ENCODE measurements around the gene HOXC12.

Gene HOXC12

GRCh38 chr12:53949631-53950436, 4.9 kb upstream of the HOXC12 start:
- no peak for TF ChIP-seq CTCF (conservative IDR thresholded peaks at IDR 0.05; ENCODE audit: control insufficient read depth, insufficient read depth, low read depth, low read length)

GRCh38 chr12:53950437-53950773, 4.3 kb upstream of the HOXC12 start:
- TF ChIP-seq CTCF (conservative IDR thresholded peaks at IDR 0.05; ENCODE audit: control insufficient read depth, insufficient read depth, low read depth, low read length), result no peak
- no peak for DNase-seq (ENCODE audit: low read depth)
- no peak overlapping the region for H3K4me3 ChIP-seq (ENCODE audit: control insufficient read depth, low read depth, low read length)

More at GRCh38 chr12:53949631-53950436, 4.9 kb upstream of the HOXC12 start:
- H3K4me3 ChIP-seq (ENCODE audit: control insufficient read depth, low read depth, low read length), result no peak overlapping the region
- DNase-seq (ENCODE audit: low read depth), result no peak

GRCh38 chr12:53950789-53951576, 3.7 kb upstream of the HOXC12 start:
- TF ChIP-seq CTCF (conservative IDR thresholded peaks at IDR 0.05; ENCODE audit: control insufficient read depth, insufficient read depth, low read depth, low read length), result no peak
- H3K4me3 ChIP-seq (ENCODE audit: control insufficient read depth, low read depth, low read length), result no peak overlapping the region
- no peak for DNase-seq (ENCODE audit: low read depth)

DNA sequence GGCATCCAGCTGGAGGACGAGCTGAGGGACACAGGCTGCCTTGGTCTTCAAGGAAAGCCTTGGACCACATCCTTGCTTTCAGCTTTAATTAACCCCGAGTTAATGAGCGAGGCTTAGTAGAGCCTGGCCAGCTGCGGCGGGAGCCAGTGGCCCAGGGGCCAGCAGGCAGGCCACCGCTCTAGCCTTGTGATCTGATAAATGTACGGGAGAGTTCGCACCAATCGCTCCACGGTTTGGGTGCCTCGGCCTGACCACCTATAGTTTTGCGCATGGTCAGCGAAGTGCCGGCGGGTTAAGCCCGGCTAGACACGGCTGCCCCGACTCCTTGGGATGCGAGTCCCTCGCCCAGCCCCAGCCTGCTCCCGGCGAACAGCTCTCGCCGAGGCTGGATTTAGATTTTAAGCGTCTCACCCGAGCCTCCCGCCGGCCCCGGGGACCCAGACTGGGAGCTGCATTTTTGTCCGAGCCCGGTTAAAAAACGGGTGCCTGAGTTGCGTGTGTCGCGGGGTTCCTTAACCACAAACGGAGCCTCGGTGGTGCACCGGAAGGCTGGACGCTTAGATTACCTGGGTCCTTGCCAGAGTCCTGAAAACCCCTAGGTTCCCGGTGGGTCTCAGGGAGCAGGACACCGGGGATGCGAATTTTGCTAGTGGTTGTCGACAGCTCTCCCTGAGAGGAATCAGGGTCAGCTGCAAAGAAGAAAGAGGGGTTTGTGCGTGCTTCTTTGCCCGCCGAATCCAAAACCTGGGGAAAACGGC, 2.9 kb upstream of the HOXC12 start:
- no peak for DNase-seq (ENCODE audit: low read depth)
- H3K4me3 ChIP-seq (ENCODE audit: control insufficient read depth, low read depth, low read length), result no peak overlapping the region
- TF ChIP-seq CTCF (conservative IDR thresholded peaks at IDR 0.05; ENCODE audit: control insufficient read depth, insufficient read depth, low read depth, low read length), result no peak

DNA sequence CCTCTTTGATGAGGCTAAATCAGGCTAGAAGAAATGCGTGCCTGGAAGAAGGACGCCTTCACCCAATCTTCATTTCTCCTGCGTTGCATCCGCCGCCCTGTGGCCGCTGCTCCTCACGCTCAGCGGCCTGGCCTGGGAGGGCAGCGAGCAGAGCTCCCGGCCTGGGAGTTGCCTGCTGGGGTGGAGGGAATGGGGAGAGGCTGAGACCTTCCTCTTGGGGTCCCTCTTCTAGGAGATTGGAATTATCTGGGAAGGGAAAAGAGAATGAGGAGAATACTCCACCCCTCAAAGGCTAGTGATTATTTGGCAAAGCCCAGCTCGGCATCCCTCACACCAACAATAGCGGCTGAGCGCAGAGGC, 2.4 kb upstream of the HOXC12 start:
- H3K4me3 ChIP-seq (ENCODE audit: control insufficient read depth, low read depth, low read length), result no peak overlapping the region
- no peak for DNase-seq (ENCODE audit: low read depth)
- TF ChIP-seq CTCF (conservative IDR thresholded peaks at IDR 0.05; ENCODE audit: control insufficient read depth, insufficient read depth, low read depth, low read length), result no peak

DNA sequence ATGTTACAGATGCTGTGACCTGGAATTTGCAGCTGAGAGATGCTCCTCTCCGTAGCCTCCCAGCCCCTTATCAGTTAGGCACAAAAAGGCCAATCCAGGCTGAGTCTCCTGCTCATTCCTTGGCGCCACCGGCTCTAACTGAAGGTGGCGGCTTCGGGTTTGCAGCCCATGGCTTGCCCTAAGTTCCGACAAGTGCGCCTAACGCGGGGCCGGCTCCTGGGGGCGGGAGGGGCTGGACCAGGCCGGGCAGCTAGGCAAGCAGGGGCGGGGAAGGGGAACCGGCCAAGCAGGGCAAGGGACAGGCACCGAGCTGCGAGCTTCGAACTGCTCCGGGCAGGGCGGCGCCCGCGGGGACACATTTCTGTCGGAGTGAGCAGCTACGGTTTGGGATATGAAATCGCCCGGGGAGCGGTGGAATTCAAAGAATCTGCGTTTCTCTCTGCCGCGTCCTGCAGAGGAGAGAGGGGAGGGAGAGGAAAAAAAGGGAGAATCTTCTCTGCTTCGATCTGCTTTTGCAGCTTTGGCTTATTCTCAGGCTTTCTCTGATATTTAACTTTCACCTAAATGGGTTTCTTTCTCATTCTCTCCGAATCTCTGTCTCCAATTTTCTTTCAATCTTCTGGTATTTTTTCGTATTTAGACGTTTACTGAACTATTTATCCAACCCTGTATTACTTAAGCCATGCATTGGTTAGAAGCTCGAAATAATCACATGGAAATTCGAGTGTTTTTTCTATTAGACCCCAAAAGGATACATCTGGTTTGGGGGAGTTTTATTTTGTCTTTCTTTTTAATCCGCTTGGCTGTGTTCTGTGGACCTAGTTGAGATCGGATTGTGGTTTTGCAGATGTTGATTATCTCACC, 1.6 kb upstream of the HOXC12 start:
- H3K4me3 ChIP-seq (ENCODE audit: control insufficient read depth, low read depth, low read length), result no peak overlapping the region
- DNase-seq (ENCODE audit: low read depth), result no peak

More for the DNA sequence above, 1.6 kb upstream of the HOXC12 start:
- TF ChIP-seq CTCF (conservative IDR thresholded peaks at IDR 0.05; ENCODE audit: control insufficient read depth, insufficient read depth, low read depth, low read length), result no peak

Measured in fibroblast of mammary gland (primary cell).